ENCODE measurements around the gene RAPSN.

RAPSN gene

DNA sequence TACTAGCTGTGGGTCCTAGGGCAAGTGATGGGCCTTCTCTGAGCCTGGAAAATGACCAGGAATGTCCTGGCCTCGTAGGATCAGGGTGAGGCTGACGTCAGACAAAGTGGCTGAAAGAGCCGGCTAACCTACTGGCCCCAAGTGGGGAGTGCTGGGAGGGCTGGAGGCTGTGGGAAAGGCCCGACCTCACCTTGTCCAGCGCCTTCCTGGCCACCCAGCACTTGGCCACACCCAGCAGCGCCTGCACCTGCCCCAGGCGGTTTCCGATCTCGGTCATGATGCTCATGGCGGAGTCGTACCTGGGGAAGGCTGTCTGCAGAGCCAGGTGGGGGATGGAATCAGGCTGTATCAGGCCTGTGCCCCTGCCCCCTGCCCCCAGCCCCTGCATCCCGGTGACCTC, 7.5 kb downstream of the RAPSN start:
- no peaks in the 10 kb centered on the region for H3K9me3 ChIP-seq (ENCODE audit: control insufficient read depth, insufficient read depth, low read depth, low read length)
- no peak overlapping the region for H3K27ac ChIP-seq (ENCODE audit: extremely low read depth, low read depth, low read length)
- no peak overlapping the region for H3K4me3 ChIP-seq (ENCODE audit: low read depth, low read length)
- TF ChIP-seq ZNF341 (tag by site-specific recombination; IDR thresholded peaks at IDR 0.05; ENCODE audit: low read depth) (no peak), ZBTB1 (tag by site-specific recombination; IDR thresholded peaks at IDR 0.05) (no peak), ZBTB8A (tag by site-specific recombination; IDR thresholded peaks at IDR 0.05) (no peak), ZNF221 (tag by site-specific recombination; IDR thresholded peaks at IDR 0.05; ENCODE audit: borderline replicate concordance) (no peak), MZF1 (tag by site-specific recombination; IDR thresholded peaks at IDR 0.05; ENCODE audit: borderline replicate concordance) (no peak), INSM2 (tag by site-specific recombination; IDR thresholded peaks at IDR 0.05) (no peak)
- no peaks in the 10 kb centered on the region for H3K36me3 ChIP-seq (ENCODE audit: control insufficient read depth in 2 of 2, insufficient read depth in 1 of 2, low read length in 2 of 2)
- H3K4me1 ChIP-seq (ENCODE audit: control insufficient read depth, insufficient read depth, low read length) = no peaks in the 10 kb centered on the region
- POLR2A ChIA-PET = no interaction called here
- CTCF ChIA-PET = interaction anchor here (1.1 kb wide), 1 partner anchor 13 kb away, joined by 4 read pairs; no protein-coding TSS in a partner anchor

GRCh38 chr11:47440054-47440476, 8.9 kb downstream of the RAPSN start:
- H3K36me3 ChIP-seq (ENCODE audit: control insufficient read depth in 2 of 2, insufficient read depth in 1 of 2, low read length in 2 of 2) = no peaks in the 10 kb centered on the region
- TF ChIP-seq ZNF629 (tag by site-specific recombination; IDR thresholded peaks at IDR 0.05) (no peak), ZNF830 (tag by site-specific recombination; IDR thresholded peaks at IDR 0.05; ENCODE audit: low read depth) (no peak), MEIS1 (CRISPR knock-in tag; IDR thresholded peaks at IDR 0.05; ENCODE audit: borderline replicate concordance) (no peak), ZNF747 (tag by site-specific recombination; IDR thresholded peaks at IDR 0.05) (no peak), ZNF23 (tag by site-specific recombination; IDR thresholded peaks at IDR 0.05; ENCODE audit: borderline replicate concordance) (no peak), ZNF776 (tag by site-specific recombination; IDR thresholded peaks at IDR 0.05; ENCODE audit: borderline replicate concordance) (no peak), PRDM10 (tag by site-specific recombination; IDR thresholded peaks at IDR 0.05) (no peak), ZNF19 (tag by site-specific recombination; IDR thresholded peaks at IDR 0.05; ENCODE audit: low read depth) (no peak), ZNF530 (tag by site-specific recombination; IDR thresholded peaks at IDR 0.05; ENCODE audit: low read depth) (no peak), ZNF114 (tag by site-specific recombination; IDR thresholded peaks at IDR 0.05) (no peak), SETDB1 (IDR thresholded peaks at IDR 0.05; ENCODE audit: insufficient read length, low read length) (no peak), ZNF202 (tag by site-specific recombination; IDR thresholded peaks at IDR 0.05; ENCODE audit: borderline replicate concordance) (no peak), ZNF138 (tag by site-specific recombination; IDR thresholded peaks at IDR 0.05; ENCODE audit: borderline replicate concordance) (no peak)
- TF ChIP-seq, protein P1, sequence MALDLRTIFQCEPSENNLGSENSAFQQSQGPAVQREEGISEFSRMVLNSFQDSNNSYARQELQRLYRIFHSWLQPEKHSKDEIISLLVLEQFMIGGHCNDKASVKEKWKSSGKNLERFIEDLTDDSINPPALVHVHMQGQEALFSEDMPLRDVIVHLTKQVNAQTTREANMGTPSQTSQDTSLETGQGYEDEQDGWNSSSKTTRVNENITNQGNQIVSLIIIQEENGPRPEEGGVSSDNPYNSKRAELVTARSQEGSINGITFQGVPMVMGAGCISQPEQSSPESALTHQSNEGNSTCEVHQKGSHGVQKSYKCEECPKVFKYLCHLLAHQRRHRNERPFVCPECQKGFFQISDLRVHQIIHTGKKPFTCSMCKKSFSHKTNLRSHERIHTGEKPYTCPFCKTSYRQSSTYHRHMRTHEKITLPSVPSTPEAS (tag by site-specific recombination; IDR thresholded peaks at IDR 0.05) = no peak
- H3K4me1 ChIP-seq (ENCODE audit: control insufficient read depth, insufficient read depth, low read length) = no peaks in the 10 kb centered on the region
- no peaks in the 10 kb centered on the region for H3K9me3 ChIP-seq (ENCODE audit: control insufficient read depth, insufficient read depth, low read depth, low read length)
- no peak overlapping the region for H3K27ac ChIP-seq (ENCODE audit: extremely low read depth, low read depth, low read length)
- ChIA-PET CTCF (interaction anchor here (0.7 kb wide), 1 partner anchor 88 kb away, joined by 6 read pairs; no protein-coding TSS in a partner anchor), POLR2A (no interaction called here)
- no peak overlapping the region for H3K4me3 ChIP-seq (ENCODE audit: low read depth, low read length)
